OCI-LY3 (cell line): ENCODE results near the gene DNAAF5.

Experiments
- EZH2phosphoT487 ChIP-seq: fragments of 200-600 bp; shearing (Covaris generic); IDR thresholded peaks from 2 replicates; pipeline ENCODE4 v1.6.1; 2018; ENCODE audit warnings: antibody characterized with exemption, mixed run types, low read depth
- TF ChIP-seq, protein P1 (sequence below): fragments of 200-600, 300-600 bp; sonication (generic); IDR thresholded peaks from 2 replicates; pipeline ENCODE4 v1.5.1; 2014; ENCODE audit warnings: antibody characterized with exemption, low read length, low read depth

DNA sequence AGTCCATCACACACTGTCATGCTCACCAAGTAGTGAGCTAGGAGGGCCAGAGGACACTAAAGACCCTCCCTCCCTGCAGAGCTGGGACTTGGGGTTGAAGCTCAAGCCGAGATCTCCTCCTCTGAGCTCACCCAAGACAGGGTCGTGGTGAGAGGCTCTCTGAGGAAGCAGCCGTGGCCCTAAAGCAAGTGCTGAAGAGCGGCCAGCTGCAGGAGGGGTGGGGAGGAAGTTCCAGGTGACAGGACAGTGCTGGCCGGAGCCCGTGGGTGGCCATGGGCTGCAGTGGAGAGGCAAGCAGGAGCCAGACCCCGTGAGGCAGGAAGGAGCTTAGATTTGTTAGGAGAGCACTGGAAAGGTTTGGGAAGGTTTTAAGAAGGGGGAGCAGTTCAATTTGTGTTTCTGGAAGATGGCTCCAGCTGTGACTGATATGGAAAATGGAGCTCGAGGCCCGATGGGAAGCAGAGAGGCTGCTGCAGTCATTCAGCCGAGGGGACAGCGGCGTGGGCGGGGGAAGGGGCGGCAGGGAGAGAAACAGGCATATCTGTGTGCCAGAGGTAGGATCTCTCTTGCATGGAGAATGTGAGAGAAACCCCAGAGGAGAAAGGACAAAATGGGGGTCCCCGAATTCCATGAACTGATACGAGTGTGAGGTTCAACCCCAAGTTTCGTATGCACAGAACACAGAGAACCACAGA lies 26.9 kb upstream of the DNAAF5 start:
- TF ChIP-seq, protein P1, sequence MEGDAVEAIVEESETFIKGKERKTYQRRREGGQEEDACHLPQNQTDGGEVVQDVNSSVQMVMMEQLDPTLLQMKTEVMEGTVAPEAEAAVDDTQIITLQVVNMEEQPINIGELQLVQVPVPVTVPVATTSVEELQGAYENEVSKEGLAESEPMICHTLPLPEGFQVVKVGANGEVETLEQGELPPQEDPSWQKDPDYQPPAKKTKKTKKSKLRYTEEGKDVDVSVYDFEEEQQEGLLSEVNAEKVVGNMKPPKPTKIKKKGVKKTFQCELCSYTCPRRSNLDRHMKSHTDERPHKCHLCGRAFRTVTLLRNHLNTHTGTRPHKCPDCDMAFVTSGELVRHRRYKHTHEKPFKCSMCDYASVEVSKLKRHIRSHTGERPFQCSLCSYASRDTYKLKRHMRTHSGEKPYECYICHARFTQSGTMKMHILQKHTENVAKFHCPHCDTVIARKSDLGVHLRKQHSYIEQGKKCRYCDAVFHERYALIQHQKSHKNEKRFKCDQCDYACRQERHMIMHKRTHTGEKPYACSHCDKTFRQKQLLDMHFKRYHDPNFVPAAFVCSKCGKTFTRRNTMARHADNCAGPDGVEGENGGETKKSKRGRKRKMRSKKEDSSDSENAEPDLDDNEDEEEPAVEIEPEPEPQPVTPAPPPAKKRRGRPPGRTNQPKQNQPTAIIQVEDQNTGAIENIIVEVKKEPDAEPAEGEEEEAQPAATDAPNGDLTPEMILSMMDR, result no peak
- no peak for TF ChIP-seq EZH2phosphoT487
